Kidney (tissue), 14 donors: ENCODE results near the gene SDK1. TPM values are rescaled to one million over a fixed set of nuclear protein-coding genes. Genes with fewer than 3 reads are reported as not detected.

ENCODE experiments used
- DNase-seq, 5 donors: peaks; one replicate each; pipeline ENCODE4 v3.0.0-alpha.2; 2013 to 2020
- FAIRE-seq: peaks from 2 replicates; lab custom pipeline; 2012; peaks lifted over from hg19 to GRCh38; lab: Jason Lieb, UNC
- H3K27ac ChIP-seq, 2 donors: one replicate each; pipeline ENCODE4 v1.7.0; 2013; ENCODE audit warnings: low read depth in 2 of 2, low read length in 2 of 2, inconsistent platforms in 1 of 2
- H3K27me3 ChIP-seq: one replicate; pipeline ENCODE4 v1.7.1; 2013; ENCODE audit warnings: low read length, inconsistent platforms; ENCODE audit not compliant: control insufficient read depth, insufficient read depth
- H3K36me3 ChIP-seq, 3 donors: one replicate each; pipeline versions ENCODE4 v1.7.0 to v1.7.1; 2013; ENCODE audit warnings: low read length in 3 of 3, control low read depth in 1 of 3, inconsistent platforms in 1 of 3; ENCODE audit not compliant: insufficient read depth in 3 of 3, control insufficient read depth in 2 of 3
- H3K4me1 ChIP-seq, 3 donors: one replicate each; pipeline versions ENCODE4 v1.7.0 to v1.7.1; 2013; ENCODE audit warnings: low read length in 3 of 3, inconsistent platforms in 1 of 3, low read depth in 1 of 3; ENCODE audit not compliant: control insufficient read depth in 2 of 3, insufficient read depth in 2 of 3
- H3K4me3 ChIP-seq, 3 donors: one replicate each; pipeline versions ENCODE4 v1.7.0 to v1.8.1; 2013; ENCODE audit warnings: low read length in 3 of 3, control low read depth in 1 of 3, inconsistent platforms in 1 of 3
- H3K9ac ChIP-seq, 3 donors: one replicate each; pipeline versions ENCODE4 v1.7.0 to v1.7.1; 2013; ENCODE audit warnings: low read length in 3 of 3, control low read depth in 1 of 3, inconsistent platforms in 1 of 3
- H3K9me3 ChIP-seq, 3 donors: one replicate each; pipeline versions ENCODE4 v1.7.0 to v1.7.1; 2013; ENCODE audit warnings: low read length in 3 of 3, control low read depth in 1 of 3, inconsistent platforms in 1 of 3; ENCODE audit not compliant: control insufficient read depth in 2 of 3, insufficient read depth in 1 of 3
- CTCF ChIP-seq: IDR thresholded peaks from 3 replicates; pipeline ENCODE4 v1.5.1; 2012; ENCODE audit warnings: mild to moderate bottlenecking, moderate library complexity, borderline replicate concordance; ENCODE audit not compliant: insufficient read depth; ENCODE audit errors: extremely low read depth
- intact Hi-C: fragments of 100-400 bp; cut with DNase I; formaldehyde crosslinking; loops from one replicate; pipeline ENCODE4 v1.11.1; 2022
- polyA plus RNA-seq: library from polyadenylated mRNA; stranded (reverse); fragments of 350-450 nt; fragmentation: Illumina TruSeq; extraction: RNeasy Lipid Tissue Mini Kit (QIAGEN cat#74804); gene quantifications from one replicate; pipeline ENCODE4 v1.2.3, GENCODE V29; 2014; ENCODE audit warnings: low read depth, low replicate concordance; ENCODE audit not compliant: insufficient read depth
- total RNA-seq: library from RNA; stranded (reverse); fragmentation: NEBNext Ultra II Directional; extraction: Animal tissue kit (Norgen Biotek cat#: 25700); gene quantifications from one replicate; pipeline ENCODE4 v1.2.1, GENCODE V29; 2021
- donor health status: control.
- donor health status: control.
- donor health status: control.
- donor health status: control.
- donor health status: control.
- donor health status: DM: yes; HTN: yes; CAD: no.
- donor health status: Normal renal cell carcinoma (clear cell type).

Gene SDK1
- total and polyA plus RNA-seq, 2 donors from 2014 or later: 2.0 to 38.3 TPM

DNA sequence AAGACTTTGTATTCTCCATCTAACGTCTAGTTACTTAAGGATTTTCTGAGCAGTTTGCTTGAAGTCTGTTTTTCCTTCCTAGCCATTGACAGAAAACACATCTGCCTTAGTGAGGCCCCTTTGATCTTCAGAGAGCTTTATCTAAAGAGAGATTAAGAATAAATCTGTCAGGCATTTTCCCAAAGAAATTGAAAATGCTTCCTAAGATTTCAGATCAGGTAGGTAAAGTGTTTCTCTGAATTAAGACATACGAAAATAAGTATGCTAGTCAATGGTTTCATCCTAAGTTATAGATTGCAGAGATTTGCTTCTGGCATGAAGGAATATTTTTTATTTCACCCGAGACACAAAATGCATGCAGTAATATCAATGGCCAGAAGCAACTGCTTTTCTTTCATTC lies 168.6 kb downstream of the SDK1 start:
- Histone ChIP-seq H3K27ac (no peak overlapping the region), H3K4me1 (no peaks in the 10 kb centered on the region), H3K27me3 (no peaks in the 10 kb centered on the region), H3K36me3 (no peaks in the 10 kb centered on the region), H3K9ac (no peak overlapping the region), H3K4me3 (no peak overlapping the region), H3K9me3 (no peaks in the 10 kb centered on the region)
- intact Hi-C loops: no loop called here
- DNase-seq (no peak), FAIRE-seq (no peak)
- TF ChIP-seq CTCF: no peak

- Histone ChIP-seq H3K27ac (no peak overlapping the region), H3K9me3 (no peaks in the 10 kb centered on the region), H3K27me3 (no peaks in the 10 kb centered on the region), H3K4me3 (no peak overlapping the region), H3K36me3 (no peaks in the 10 kb centered on the region), H3K4me1 (no peaks in the 10 kb centered on the region), H3K9ac (no peak overlapping the region)
- intact Hi-C loops: no loop called here
- no peak for TF ChIP-seq CTCF
- no peak for DNase-seq
- no peak for FAIRE-seq
These were observed 179.1 kb downstream of the SDK1 start for GRCh38 chr7:3480197-3480596.

- intact Hi-C loops: no loop called here
- Histone ChIP-seq H3K27ac (no peak overlapping the region), H3K9me3 (no peaks in the 10 kb centered on the region), H3K36me3 (no peaks in the 10 kb centered on the region), H3K4me1 (no peaks in the 10 kb centered on the region), H3K9ac (no peak overlapping the region), H3K27me3 (no peaks in the 10 kb centered on the region), H3K4me3 (no peak overlapping the region)
- DNase-seq: no peak
- FAIRE-seq: no peak
- TF ChIP-seq CTCF: no peak
These were observed 180.4 kb downstream of the SDK1 start for GRCh38 chr7:3481435-3481834.
